ENCODE results near the gene RGS6. TPM values are rescaled to one million over a fixed set of nuclear protein-coding genes. Genes with fewer than 3 reads are reported as not detected.

RGS6 gene
- total and polyA plus RNA-seq, 2 of the 4 experiments (the other 2 are of a cell fraction), result not detected

DNA sequence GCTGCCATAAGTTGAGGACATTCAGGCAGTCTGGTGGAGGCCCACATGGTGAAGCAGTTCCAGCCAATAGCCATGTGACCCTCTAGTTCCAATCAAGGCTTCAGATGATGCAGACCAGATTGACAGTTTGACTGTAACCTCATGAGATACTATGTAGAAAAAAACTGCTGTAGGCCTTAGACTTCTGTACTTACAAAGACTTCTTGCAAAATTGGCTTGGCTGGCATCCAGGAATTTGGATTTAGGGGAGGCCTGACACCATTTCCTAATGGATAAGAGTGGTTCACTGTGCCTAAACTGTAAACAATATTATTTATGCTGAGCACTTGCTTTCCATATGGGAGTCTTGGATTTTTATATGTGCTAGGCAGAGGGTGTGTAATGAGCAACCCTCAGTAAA lies 76.4 kb downstream of the RGS6 start:
- no peak overlapping the region for H3K9ac ChIP-seq (ENCODE audit: low read depth, low read length)
- ChIA-PET POLR2A (ENCODE audit: unreplicated experiment) (no interaction called here), CTCF (no interaction called here)
- H3K23ac ChIP-seq (ENCODE audit: low read depth, low read length), result no peak overlapping the region
- no peaks in the 10 kb centered on the region for H4K20me1 ChIP-seq (ENCODE audit: insufficient read depth, low read length)
- no peak overlapping the region for H2BK5ac ChIP-seq (ENCODE audit: low read depth, low read length, poor library complexity, severe bottlenecking)
- no TSS peak for BruUV-seq (replicated peaks)
- H3K79me1 ChIP-seq (ENCODE audit: low read depth in 1 of 2, low read length in 2 of 2), result no peaks in the 10 kb centered on the region
- ATAC-seq (ENCODE audit: low read depth) (no peak), DNase-seq (no peak)
- H3K27me3 ChIP-seq (ENCODE audit: control insufficient read depth, insufficient read depth, low read length), result no peaks in the 10 kb centered on the region
- no peak overlapping the region for H3K14ac ChIP-seq (replicated peaks; ENCODE audit: low read depth, low read length)
- H4K91ac ChIP-seq (ENCODE audit: insufficient read depth, low read depth, low read length), result no peak overlapping the region
- H3K56ac ChIP-seq (ENCODE audit: extremely low read depth, insufficient read depth, low read length), result no peak overlapping the region
- no peaks in the 10 kb centered on the region for H3K4me1 ChIP-seq (ENCODE audit: control insufficient read depth, insufficient read depth, low read length)
- H4K5ac ChIP-seq (ENCODE audit: low read depth, low read length), result no peak overlapping the region
- no peaks in the 10 kb centered on the region for H3K9me1 ChIP-seq (ENCODE audit: insufficient read depth, low read length)
- intact Hi-C loops (cut with micrococcal nuclease), result no loop called here
- no peak overlapping the region for H2AK9ac ChIP-seq (replicated peaks; ENCODE audit: low read depth, low read length, poor library complexity)
- no peak overlapping the region for H4K8ac ChIP-seq (ENCODE audit: low read depth in 2 of 2, low read length in 2 of 2)
- H2AFZ ChIP-seq (replicated peaks; ENCODE audit: low read length, poor library complexity), result no peak overlapping the region
- no peak for TF ChIP-seq NFE2L2 (IDR thresholded peaks at IDR 0.05; ENCODE audit: low read depth, low read length)
- no peak for TF ChIP-seq RAD21 (IDR thresholded peaks at IDR 0.05; ENCODE audit: low read length)
- H3K18ac ChIP-seq (ENCODE audit: low read depth, low read length), result no peak overlapping the region
- H2BK20ac ChIP-seq (ENCODE audit: low read depth, low read length), result no peak overlapping the region
- H2BK120ac ChIP-seq (ENCODE audit: low read depth, low read length), result no peak overlapping the region
- no peak overlapping the region for H3K27ac ChIP-seq (ENCODE audit: insufficient read depth, low read length)
- H3K4me3 ChIP-seq (ENCODE audit: insufficient read depth, low read depth, low read length), result no peak overlapping the region
- no peaks in the 10 kb centered on the region; the same call in 1 of the 2 replicates for H3K9me3 ChIP-seq (ENCODE audit: control insufficient read depth, insufficient read depth, low read length)
- no peak overlapping the region for H3K4ac ChIP-seq (ENCODE audit: low read depth, low read length)
- H3K4me2 ChIP-seq (ENCODE audit: low read depth, low read length), result no peak overlapping the region
- H2BK15ac ChIP-seq (ENCODE audit: low read depth, low read length), result no peak overlapping the region
- dilution Hi-C loops (cut with HindIII; ENCODE audit: low sequenced_read_pairs, unreplicated experiment), result no loop called here
- no peak overlapping the region for H2AK5ac ChIP-seq (ENCODE audit: low read depth, low read length)
- in situ Hi-C loops (cut with MboI; ENCODE audit: low sequenced_read_pairs), result no loop called here
- no peaks in the 10 kb centered on the region for H3K36me3 ChIP-seq (ENCODE audit: control insufficient read depth, insufficient read depth, low read length)
